BLaER1 treated with 17β-estradiol and CSF1 and Interleukin-3, amounts not matched to agents 10 nM and 100 nM (cell line): ENCODE results near the gene ZNF500.
"Not testable (repeated sequence)": the region's sequence is repeated elsewhere in the genome, so short reads cannot be mapped to it uniquely, and the experiment has no call there.

ENCODE experiments used
- H3K27ac ChIP-seq, 11 experiments: shearing (Covaris generic); formaldehyde crosslinking; 2 replicates each; pipeline ENCODE4 v1.8.1; 2022
- H3K27me3 ChIP-seq, 11 experiments: shearing (Covaris generic); formaldehyde crosslinking; 2 replicates each; pipeline ENCODE4 v1.8.1; 2022
- H3K36me3 ChIP-seq, 11 experiments: shearing (Covaris generic); formaldehyde crosslinking; 2 replicates each; pipeline ENCODE4 v1.8.1; 2022
- H3K4me1 ChIP-seq, 10 experiments: shearing (Covaris generic); formaldehyde crosslinking; 2 replicates each; pipeline ENCODE4 v1.8.1; 2022
- H3K4me2 ChIP-seq, 11 experiments: shearing (Covaris generic); formaldehyde crosslinking; 2 replicates each; pipeline ENCODE4 v1.8.1; 2022
- H3K4me3 ChIP-seq, 10 experiments: shearing (Covaris generic); formaldehyde crosslinking; 2 replicates each; pipeline ENCODE4 v1.8.1; 2022
- H3K9ac ChIP-seq, 11 experiments: shearing (Covaris generic); formaldehyde crosslinking; 2 replicates each; pipeline ENCODE4 v1.8.1; 2022
- H3K9me3 ChIP-seq, 11 experiments: shearing (Covaris generic); formaldehyde crosslinking; replicated peaks in 1 of 11; 2 replicates each; pipeline ENCODE4 v1.8.1; 2022
- H4K20me1 ChIP-seq, 11 experiments: shearing (Covaris generic); formaldehyde crosslinking; 2 replicates each; pipeline ENCODE4 v1.8.1; 2022
- Cebpa-rat ChIP-seq, 11 experiments: shearing (Covaris generic); IDR thresholded peaks; 2 replicates each; pipeline ENCODE4 v1.8.1; 2022

The ZNF500 gene

GRCh38 chr16:4790871-4791270, 23.9 kb upstream of the ZNF500 start:
- Histone ChIP-seq H3K27me3 (no peaks in the 10 kb centered on the region), H4K20me1 (peaks cover 0 to 7% (median 0%) of the 10 kb centered on the region in 11 experiments; a peak in 1 of 22 replicates), H3K4me3 (no peak overlapping the region), H3K36me3 (peaks cover 0 to 6% (median 0%) of the 10 kb centered on the region in 11 experiments; a peak in 6 of 22 replicates), H3K4me1 (peaks cover 9 to 52% (median 43%) of the 10 kb centered on the region in 10 experiments; a peak in 19 of 20 replicates), H3K4me2 (peak overlapping the region; percentile 44 to 79 (median 68)), H3K9me3 (no peaks in the 10 kb centered on the region), H3K27ac (peak overlapping the region in 6 of 11 experiments; percentile 23 to 45 (median 30); a peak in 7 of 22 replicates), H3K9ac (peak overlapping the region in 1 of 11 experiments; percentile 11; a peak in 1 of 22 replicates)
- TF ChIP-seq Cebpa-rat (IDR thresholded peaks at IDR 0.05) = no peak

- Histone ChIP-seq H3K9ac (no peak overlapping the region; a peak in 2 of 22 replicates), H4K20me1 (0 out of 22 replicates have a peak, but pooled peaks cover 0 to 1% (median 0%) of the 10 kb centered on the region in 11 experiments), H3K27ac (peak overlapping the region in 6 of 11 experiments; percentile 3 to 45 (median 38); a peak in 6 of 22 replicates), H3K9me3 (no peaks in the 10 kb centered on the region), H3K4me1 (peaks cover 9 to 52% (median 43%) of the 10 kb centered on the region in 10 experiments; a peak in 19 of 20 replicates), H3K27me3 (no peaks in the 10 kb centered on the region), H3K4me2 (peak overlapping the region in 10 of 11 experiments; percentile 44 to 79 (median 68); a peak in 18 of 22 replicates), H3K36me3 (no peaks in the 10 kb centered on the region), H3K4me3 (no peak overlapping the region)
- no peak for TF ChIP-seq Cebpa-rat (IDR thresholded peaks at IDR 0.05)
Measured at GRCh38 chr16:4790261-4790660, 23.3 kb upstream of the ZNF500 start.

DNA sequence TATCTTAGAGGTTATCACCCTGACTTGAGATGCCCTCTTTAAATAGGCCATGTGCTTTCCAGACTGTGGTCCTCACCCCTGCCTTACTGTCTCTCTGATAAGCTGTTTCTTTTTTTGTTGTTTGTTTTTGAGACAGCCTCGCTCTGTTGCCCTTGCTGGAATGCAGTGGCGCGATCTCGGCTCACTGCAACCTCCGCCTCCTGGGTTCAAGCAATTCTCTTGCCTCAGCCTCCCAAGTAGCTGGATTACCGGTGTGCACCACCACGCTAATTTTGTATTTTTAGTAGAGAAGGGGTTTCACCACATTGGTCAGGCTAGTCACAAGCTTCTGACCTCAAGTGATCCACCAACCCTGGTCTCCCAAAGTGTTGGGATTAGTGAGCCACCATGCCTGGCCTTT, 21.9 kb upstream of the ZNF500 start:
- peak overlapping the region in 4 of 11 experiments; percentile 1 to 53 (median 34); a peak in 5 of 22 replicates for H3K27ac ChIP-seq

GRCh38 chr16:4788489-4788889, 21.5 kb upstream of the ZNF500 start:
- Histone ChIP-seq H3K4me1 (peaks cover 9 to 63% (median 53%) of the 10 kb centered on the region in 10 experiments; a peak in 19 of 20 replicates), H3K36me3 (no peaks in the 10 kb centered on the region), H3K9ac (peak overlapping the region in 2 of 11 experiments; percentile 5 to 33; a peak in 2 of 22 replicates), H3K9me3 (no peaks in the 10 kb centered on the region), H4K20me1 (no peaks in the 10 kb centered on the region), H3K27ac (peak overlapping the region in 5 of 11 experiments; percentile 1 to 56 (median 47); a peak in 7 of 22 replicates), H3K27me3 (no peaks in the 10 kb centered on the region), H3K4me2 (peak overlapping the region in 8 of 11 experiments; percentile 12 to 79 (median 52); a peak in 14 of 22 replicates), H3K4me3 (no peak overlapping the region)
- TF ChIP-seq Cebpa-rat (IDR thresholded peaks at IDR 0.05) = no peak

More for the DNA sequence above, 21.9 kb upstream of the ZNF500 start:
- no peak for TF ChIP-seq Cebpa-rat (IDR thresholded peaks at IDR 0.05)
- Histone ChIP-seq H4K20me1 (no peaks in the 10 kb centered on the region), H3K36me3 (no peaks in the 10 kb centered on the region), H3K27me3 (no peaks in the 10 kb centered on the region), H3K4me3 (no peak overlapping the region), H3K9ac (peak overlapping the region in 1 of 11 experiments; percentile 33; a peak in 1 of 22 replicates), H3K4me2 (peak overlapping the region in 8 of 11 experiments; percentile 37 to 79 (median 59); a peak in 15 of 22 replicates), H3K4me1 (peaks cover 9 to 58% (median 49%) of the 10 kb centered on the region in 10 experiments; a peak in 19 of 20 replicates), H3K9me3 (no peaks in the 10 kb centered on the region)

DNA sequence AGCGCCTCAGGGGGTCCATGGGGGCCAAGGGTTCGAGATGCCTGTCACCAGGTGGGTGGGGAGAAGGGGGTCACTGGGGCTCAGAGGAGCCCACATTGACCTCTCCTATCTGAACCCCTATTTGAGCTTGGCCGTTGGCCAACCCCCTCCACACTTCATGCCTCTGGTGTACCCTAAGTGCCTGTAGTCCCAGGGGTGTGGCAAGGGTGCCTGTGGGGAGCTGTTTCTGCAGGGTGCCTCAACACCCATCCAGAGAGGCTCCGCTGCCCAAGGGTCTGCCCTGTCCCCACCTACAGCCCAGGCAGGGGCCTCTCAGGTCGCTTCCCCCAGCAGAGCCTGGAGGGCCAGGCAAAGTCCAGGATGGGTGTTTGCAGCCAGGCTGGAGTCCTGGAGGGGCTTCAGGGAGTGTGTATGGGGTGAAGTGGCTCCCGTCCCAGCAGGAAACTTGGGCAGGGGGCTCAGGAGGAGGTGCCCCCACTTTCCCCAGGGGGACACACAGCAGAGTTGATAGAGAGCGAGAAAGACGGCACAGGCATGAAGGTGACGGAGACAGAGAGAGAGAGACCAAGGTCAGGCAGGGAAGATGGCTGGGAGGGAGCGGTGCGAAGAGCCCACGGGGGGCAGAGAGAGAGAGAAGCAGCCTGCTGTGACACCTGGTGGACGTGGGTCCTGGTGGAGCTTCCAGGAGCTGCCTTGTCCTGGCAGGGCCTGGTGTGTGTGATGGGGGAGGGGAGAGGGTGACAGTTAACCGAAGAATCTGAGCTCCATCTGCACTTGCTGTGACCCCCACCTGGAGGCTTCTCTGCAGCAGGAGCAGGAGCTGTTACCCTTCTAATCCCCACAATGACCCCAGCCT, 20.9 kb upstream of the ZNF500 start, which contains the start of gene SEPTIN12:
TSS of gene SEPTIN12 (minus strand) at position 719 of the 856 bp plus-strand sequence. CDS start at position 19, 700 bp downstream.
- H3K9me3 ChIP-seq = no peaks in the 10 kb centered on the region
- H3K36me3 ChIP-seq = no peaks in the 10 kb centered on the region
- peaks cover 11 to 69% (median 60%) of the 10 kb centered on the region in 10 experiments for H3K4me1 ChIP-seq
- no peak within 1 kb of the TSS for H3K4me3 ChIP-seq
- no peaks in the 10 kb centered on the region for H4K20me1 ChIP-seq
- H3K27ac ChIP-seq = peak within 1 kb of the TSS in 7 of 11 experiments; percentile 1 to 56 (median 20); a peak in 8 of 22 replicates
- no peak for TF ChIP-seq Cebpa-rat (IDR thresholded peaks at IDR 0.05)
- peak within 1 kb of the TSS in 2 of 11 experiments; percentile 5 to 33; a peak in 2 of 22 replicates for H3K9ac ChIP-seq
- H3K4me2 ChIP-seq = peak within 1 kb of the TSS in 8 of 11 experiments; percentile 37 to 79 (median 59); a peak in 15 of 22 replicates
- no peaks in the 10 kb centered on the region for H3K27me3 ChIP-seq

DNA sequence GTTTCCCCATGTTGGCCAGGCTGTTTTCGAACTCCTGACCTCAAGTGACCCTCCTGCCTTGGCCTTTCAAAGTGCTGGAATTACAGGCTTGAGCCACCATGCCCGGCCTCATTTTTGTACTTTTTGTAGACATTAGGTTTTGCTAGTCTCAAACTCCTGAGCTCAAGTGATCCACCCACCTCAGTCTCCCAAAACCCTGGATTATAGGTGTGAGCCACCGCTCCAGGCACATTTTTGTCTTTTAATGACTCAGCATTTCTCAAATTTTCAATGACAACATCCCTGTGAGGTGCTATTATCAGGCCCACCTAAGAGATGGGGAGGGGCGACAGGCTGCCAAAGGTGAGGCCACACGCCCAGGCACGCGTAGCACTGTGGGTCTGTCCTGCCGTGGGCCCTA, 20.1 kb upstream of the ZNF500 start:
- Histone ChIP-seq H3K4me1 (peaks cover 19 to 76% (median 66%) of the 10 kb centered on the region in 10 experiments), H3K4me3 (no peak overlapping the region), H3K36me3 (no peaks in the 10 kb centered on the region), H4K20me1 (no peaks in the 10 kb centered on the region), H3K27me3 (no peaks in the 10 kb centered on the region), H3K9ac (no peak overlapping the region), H3K4me2 (no peak overlapping the region; a peak in 1 of 22 replicates), H3K27ac (peak overlapping the region in 4 of 11 experiments; percentile 14 to 56 (median 48); a peak in 5 of 22 replicates), H3K9me3 (no peaks in the 10 kb centered on the region)
- no peak for TF ChIP-seq Cebpa-rat (IDR thresholded peaks at IDR 0.05)

DNA sequence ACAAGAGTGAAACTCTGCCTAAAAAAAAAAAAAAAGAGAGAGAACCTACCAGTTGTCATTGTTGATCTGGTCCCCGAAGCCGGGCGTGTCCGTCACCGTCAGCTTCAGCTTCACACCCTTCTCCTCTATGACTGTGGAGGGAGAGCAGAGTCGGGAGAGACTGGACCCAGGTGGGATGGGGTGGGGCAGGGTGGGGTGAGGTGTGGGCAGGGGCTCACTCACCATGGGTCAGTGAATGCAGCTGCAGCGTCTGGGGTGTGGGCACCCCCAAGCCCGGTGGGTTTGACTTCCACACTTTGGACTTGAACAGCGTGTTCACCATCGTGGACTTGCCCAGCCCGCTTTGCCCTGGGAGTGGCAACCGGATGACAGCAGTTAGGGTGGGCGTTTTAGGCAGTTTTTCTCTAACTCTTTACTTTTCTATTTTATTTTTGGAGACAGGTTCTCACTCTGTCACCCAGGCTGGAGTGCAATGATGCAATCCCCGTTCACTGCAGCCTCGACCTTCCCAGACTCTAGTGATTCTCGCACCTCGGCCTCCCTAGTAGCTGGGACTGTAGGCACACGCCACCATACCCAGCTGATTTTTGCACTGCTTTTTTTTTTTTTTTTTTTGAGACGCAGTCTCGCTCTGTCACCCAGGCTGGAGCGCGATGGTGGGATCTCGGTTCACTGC, 18.9 kb upstream of the ZNF500 start:
- no peak overlapping the region for H3K27ac ChIP-seq
- H3K4me1 ChIP-seq = peaks cover 18 to 69% (median 57%) of the 10 kb centered on the region in 10 experiments
- no peaks in the 10 kb centered on the region for H3K9me3 ChIP-seq
- H3K4me3 ChIP-seq = no peak overlapping the region
- H3K4me2 ChIP-seq = no peak overlapping the region
- H4K20me1 ChIP-seq = no peaks in the 10 kb centered on the region
- H3K27me3 ChIP-seq = no peaks in the 10 kb centered on the region
- TF ChIP-seq Cebpa-rat (IDR thresholded peaks at IDR 0.05) = no peak
- no peaks in the 10 kb centered on the region for H3K36me3 ChIP-seq
- no peak overlapping the region for H3K9ac ChIP-seq

DNA sequence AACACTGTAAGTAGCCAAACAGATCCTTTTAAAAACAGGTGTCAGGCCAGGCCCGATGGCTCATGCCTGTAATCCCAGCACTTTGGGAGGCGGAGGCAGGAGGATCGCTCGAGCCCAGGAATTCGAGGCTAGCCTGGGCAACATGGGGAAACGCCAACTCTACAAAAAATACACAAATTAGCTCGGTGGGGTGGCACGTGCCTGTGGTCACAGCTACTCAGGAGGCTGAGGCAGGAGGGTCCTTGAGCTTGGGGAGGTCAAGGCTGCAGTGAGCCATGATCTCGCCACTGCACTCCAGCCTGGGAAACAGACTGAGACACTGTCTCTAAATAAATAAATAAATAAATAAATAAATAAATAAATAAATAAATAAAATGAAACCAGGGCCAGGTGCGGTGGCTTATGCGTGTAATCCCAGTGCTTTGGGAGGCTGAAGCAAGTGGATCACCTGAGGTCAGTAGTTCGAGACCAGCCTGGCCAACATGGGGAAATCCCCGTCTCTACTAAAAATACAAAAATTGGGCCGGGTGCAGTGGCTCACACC, 17.6 kb upstream of the ZNF500 start:
- H3K27ac ChIP-seq, H4K20me1 ChIP-seq, H3K36me3 ChIP-seq, H3K9me3 ChIP-seq, H3K9ac ChIP-seq, H3K4me3 ChIP-seq, H3K27me3 ChIP-seq: not testable (repeated sequence)
- H3K4me2 ChIP-seq = peak overlapping the region in 8 of 11 experiments; percentile 8 to 66 (median 44); a peak in 6 of 22 replicates
- peaks cover 15 to 55% (median 44%) of the 10 kb centered on the region in 10 experiments for H3K4me1 ChIP-seq
